GM18508 (cell line): Measurements from ENCODE around the gene BRD4.
A peak's percentile ranks its signal among the peaks of the same experiment; 100 is the strongest.
"Not testable (repeated sequence)": the region's sequence is repeated elsewhere in the genome, so short reads cannot be mapped to it uniquely, and the experiment has no call there.

Experiments used
- ATAC-seq: cut with Tn5 transposase; IDR thresholded peaks from one replicate; pipeline ENCODE4 v1.9.1; 2021; ENCODE audit warnings: moderate number of reproducible peaks; ENCODE audit not compliant: insufficient read depth, unreplicated experiment

BRD4 gene

DNA sequence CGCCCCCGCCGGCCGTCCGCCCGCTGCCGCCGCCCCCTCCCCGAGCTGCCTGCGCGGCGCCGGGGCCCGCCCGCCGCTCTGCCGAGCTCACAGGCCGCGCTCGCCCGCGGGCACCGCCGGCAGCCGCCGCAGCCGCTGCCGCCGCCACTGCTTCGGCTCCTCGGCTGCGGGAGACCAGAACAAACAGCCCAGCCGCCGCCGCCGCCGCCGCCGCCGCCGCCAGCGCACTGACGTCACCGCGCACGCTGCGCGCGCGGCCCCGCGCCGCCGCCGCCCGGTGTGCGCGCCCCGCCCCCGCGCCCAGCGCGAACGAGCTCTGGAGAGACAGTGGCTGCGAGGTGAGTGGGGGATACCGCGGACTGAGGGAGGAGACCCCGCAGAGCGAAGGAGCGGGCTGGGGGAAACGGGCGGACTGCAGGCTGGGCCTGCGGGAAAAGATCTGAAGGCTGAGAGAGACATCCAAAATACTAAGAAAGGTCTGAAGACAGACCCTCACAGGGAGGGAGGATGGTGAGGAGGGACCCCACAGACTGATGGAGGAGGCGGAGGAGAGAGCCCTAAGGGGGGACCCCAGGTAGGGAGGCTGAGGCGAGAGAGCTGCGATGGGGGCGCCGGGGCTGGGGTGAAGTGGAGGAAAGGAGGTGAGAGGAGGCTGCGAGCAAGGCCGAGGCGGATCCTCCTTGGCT lies at the start of gene BRD4:
BRD4 (minus strand) TSS at position 229 of the 686 bp plus-strand sequence. CDS start 59,440 bp downstream, outside the sequence.
- no peak for ATAC-seq

DNA sequence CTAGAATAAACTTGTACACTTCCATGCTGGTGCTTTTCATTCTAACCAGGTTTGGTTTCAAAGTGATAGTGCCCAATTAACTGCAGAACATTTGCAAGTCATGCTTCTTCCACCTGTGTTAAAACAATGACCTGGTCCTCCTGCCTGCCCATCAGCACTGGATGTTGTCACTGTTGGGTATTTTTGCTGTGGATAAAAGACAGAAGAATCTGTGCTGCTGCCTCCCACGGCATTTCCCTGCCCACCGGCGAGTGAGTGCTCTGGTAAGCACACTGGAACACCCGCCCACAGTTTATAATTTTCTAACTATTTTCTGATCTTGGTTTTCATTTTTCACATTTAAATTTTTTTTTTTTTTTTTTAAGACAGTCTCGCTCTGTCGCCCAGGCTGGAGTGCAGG lies 49.5 kb upstream of the BRD4 start:
- ATAC-seq: no peak

DNA sequence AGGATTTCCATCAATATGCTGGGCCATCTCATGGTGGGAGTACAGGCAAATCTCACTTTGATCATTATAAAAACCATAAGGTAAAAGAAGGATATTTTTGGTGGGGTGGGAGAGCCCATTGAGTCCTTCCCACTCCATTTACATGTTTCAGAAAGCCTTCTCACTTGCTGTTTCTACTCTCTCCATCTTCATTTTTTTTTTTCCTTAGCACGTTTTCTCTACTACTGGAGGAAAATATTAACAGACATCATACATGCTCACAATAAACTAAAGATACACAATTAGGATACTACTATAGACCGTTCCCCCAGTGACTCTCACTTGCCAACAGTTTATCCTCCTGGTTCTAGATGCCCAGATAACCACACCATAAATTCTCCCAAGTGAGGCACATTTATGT lies 49.1 kb upstream of the BRD4 start:
- no peak for ATAC-seq

DNA sequence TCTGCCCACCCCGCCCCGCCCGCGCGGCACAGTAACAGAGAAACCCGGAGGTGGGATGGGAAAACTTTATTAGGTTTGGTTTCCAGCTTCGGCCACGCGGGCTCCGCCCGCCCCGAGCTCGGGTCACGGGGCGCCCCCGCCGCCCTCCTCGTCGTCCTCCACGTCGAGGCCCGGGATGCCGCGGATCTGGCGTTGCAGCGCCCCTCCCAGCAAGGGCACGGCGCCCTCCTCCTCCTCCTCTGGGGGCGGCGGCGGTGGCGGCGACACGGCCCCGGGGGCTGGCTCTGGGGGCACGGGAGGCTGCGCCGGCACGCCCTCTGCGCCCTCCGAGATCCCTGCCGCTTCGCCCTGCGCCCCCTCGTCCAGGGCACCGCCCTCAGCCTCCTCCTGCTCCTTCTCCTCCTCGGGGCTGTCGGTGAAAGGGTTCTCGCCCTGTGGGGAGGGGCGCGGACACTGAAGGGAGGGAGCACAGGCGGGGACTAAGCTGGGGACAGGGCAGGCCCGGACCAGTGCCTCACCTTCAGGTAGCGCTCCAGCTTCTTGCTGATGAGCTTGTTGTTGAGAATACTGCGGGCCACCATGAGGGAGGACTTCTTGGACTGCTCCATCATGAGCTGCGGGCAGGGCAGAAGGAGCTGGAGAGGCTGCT lies 47.8 kb upstream of the BRD4 start:
- peak; percentile 13 for ATAC-seq

DNA sequence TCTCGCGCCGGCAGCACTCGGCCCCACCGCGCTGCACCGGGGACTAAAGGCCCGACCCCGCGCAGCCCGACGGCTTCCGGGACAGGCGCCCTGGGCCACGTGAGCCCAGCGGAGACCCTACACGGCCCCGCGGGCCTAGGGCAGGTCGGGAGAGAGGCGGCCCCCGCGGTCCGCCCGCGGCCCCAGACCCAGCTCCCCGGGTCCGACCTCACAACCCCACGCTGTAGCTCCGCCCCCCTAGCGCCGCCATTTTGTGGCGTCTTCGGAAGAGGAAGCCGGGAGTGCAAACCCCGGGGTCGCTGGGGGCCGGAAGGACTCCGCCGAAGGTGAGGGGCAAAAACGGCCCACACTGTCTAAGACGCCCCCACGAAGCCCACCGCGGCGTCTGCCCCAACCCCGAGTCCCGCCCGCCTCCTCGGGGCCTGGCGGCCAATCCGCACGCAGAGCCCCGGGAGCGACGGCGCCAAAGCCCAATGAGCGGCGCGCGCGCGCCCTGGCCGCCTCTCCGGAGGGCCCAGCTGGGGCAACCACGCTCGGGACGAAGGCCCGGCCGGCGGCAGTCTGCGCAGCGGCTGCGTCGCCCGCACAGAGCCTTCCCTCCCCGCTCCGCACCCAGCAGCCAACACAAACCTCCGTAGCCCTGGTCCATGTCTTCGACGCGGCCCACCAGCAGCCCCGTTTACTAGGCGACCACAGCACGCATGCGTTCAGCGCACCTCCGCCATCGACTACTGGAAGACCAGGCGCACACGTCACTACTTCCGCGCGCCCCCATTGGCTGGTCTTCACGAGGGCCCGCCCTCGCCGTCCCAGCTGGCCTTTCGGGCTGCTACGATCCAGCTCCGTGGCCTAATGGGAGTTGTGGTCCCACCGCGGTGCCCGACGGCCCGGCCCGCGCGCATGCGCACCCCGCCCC lies 47.0 kb upstream of the BRD4 start, which contains the start of gene AKAP8:
AKAP8 (minus strand) TSS at position 705 of the 916 bp plus-strand sequence; CDS start at position 649, 56 bp downstream.
- peak; percentile 53 for ATAC-seq

DNA sequence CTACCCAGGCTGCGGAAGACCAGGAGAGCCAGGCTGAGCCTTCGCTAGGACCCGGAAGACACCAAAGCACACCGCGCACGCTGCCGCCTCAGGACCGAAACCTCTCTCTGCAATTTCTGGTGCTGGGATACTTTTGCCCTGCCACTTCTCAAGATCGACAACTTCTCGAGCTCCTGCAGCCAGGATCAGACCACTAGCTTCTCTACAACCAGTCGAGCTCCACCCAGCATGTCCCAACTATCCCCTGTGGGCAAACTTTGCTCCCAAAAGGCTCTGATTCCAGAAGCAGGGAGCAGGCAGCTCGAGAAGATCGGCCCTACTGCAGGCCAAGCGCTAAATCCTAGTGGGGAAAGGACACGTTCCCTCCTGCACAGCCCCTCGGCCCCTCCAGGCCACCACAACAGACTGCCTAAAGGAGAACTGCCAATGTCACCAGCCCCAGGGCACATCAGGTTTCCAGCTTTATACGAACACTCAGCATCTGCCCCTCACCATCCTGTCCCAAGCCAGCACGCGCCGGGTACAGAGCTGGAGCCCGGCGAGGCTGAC lies 46.3 kb upstream of the BRD4 start:
- no peak for ATAC-seq

DNA sequence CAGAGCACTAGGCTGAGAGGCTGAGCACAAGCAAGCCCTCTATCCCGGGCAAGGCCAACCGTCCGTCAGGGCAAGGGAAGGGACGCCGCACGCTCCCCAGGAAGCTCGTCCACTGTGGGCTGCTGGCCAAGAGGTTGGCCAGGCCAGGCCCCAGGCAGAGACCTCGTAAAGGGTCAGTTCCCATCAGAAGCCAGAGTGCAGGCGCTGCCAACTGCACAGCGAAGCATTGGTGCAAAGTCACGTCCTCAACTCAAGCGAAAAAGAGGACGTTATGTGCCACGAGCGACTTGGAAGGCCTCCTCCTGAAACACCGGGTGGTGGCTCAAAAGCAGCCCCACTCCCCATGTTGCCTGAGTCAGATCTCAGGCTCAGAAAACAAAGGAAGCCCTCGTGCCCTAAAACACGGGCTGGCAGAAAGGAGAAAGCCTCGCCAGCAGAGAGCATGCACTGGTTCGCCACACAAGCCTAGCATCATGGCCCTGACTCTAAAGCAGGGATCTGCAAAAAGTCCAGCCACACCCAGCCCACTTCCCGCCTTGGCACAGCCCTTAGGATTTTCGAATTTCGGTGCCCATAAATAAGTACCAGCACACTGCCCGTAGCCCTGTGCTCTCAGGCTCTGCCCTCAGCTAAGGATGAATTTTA lies 42.6 kb upstream of the BRD4 start:
- no peak for ATAC-seq

DNA sequence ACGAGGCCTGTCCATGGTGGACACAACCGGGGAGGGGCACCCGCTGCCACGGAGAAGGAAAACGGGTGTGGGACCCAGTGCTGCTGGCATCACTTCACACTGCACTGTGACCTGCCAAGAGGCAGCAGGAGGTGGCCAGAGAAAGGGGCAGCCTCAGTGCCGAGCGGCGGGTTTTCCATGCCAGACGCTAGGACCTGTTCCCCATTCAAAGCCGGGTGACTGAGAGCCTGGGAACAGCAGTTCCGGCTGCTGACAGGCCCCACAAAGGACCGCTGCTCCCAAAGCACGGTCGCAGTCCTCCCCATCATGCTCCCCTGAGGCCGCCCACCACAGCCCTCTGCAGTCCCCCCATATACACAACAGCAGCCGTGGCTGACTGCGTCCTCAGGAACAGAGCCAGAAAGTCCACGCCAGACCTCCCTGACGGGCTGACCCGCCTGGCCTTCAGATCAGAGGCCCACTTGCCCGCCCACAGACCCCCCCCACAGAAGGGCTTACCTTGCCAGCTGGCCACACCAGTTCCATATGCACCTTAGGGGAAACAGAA lies 41.8 kb upstream of the BRD4 start:
- no peak for ATAC-seq

DNA sequence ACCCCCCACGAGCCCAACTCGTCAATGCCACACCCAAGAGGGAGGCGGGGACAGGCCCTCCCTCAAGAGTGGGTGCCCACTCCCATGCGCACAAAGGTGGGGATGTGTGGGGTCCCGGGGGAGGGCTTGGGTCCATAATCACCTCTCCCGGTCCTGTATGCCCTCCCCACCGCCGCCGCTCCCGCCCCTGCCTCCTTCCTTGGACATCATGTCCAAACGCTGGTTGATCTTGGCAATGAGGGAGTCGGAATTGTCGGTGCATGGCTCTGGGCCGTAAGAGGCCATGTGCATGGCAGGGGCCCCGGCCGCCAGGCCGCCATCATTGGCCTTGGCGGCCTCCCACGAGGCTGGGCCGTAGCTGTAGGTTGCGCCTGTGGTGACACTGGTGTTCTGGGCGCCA lies 41.3 kb upstream of the BRD4 start:
- no peak for ATAC-seq

DNA sequence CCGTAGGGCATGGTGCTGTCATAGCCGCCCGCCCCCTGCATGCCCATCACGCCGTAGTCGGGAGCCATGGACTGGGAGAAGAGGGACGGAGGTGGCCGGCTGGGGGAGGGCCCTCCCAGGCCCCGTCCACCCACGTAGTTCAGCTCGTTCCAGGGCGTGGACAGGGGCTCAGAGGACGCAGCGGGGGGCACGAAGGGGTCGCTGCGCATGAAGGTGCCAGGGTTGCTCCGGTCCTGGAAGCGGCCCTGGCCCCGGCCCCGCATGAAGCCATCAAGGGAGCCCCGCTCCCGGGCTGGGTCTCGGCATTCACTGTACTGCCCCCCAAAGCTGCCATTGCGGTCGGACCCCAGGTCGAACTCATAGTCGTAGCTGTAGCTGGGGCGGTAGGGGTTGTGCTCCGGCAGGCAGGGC lies 40.6 kb upstream of the BRD4 start:
- no peak for ATAC-seq

DNA sequence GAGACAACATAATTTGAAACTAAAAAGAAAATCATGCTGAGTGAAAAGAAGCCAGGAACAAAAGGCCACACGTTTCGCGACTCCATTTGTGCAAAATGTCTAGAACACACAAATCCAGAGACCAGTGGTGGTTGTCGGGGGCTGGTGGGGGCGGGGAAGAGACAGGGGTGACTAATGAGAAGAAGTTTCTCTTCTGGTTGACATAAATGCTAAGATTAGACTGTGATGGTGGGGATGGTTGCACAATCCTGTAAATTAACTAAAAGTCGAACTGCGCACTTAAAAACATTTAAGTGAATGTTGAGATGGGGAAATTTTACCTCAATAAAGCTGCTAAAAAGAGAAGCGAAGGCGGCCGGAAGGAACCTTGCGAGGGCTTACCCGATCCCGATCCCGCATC lies 40.1 kb upstream of the BRD4 start:
- no peak for ATAC-seq

DNA sequence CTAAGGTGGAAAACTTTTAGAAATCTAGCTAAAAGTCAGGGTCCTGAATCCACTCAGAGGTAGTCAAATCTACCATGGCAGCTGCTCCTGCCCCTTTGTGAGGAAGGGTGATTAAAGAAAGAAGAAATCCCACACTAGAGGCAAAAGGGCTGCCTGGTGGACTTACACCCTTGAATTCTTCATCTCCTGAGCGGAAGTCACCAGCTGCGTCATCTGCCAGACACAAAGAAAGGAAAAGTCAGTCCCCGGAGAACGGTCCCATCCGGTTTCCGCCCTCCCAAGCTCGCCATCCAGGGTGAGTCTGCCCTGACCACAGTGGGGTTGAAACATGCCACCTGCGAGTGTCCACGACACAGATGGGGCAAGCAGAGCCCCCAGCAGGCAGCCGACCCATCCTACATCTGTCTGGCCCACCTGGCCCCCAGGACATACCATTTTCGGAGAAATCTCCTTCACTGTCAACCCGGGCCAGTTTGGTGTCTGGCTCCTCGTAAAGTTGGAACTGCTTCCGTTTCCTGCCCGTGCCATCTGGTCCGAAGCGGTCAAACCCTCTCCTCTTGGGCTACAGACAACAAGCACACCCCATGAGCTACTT lies 39.5 kb upstream of the BRD4 start:
- ATAC-seq: no peak

DNA sequence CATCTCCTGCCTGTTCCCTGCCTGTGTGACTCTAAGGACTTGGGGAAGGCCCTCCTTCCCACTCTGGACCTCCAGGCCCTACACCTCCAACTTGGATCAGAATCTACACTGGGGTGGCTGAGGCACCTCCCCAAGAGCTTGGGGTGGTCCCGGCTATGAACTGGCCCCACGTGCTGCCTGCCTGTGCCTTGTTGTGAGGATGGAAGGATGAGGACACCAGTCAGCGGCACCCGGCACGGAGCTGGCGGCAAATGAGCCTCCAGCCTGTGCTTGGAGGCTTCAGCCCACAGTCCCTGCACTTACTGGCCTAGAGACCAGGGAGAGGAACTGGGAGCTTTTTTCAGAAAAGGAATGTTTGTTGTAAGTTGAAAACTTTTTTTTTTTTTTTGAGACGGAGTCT lies 38.8 kb upstream of the BRD4 start:
- no peak for ATAC-seq

DNA sequence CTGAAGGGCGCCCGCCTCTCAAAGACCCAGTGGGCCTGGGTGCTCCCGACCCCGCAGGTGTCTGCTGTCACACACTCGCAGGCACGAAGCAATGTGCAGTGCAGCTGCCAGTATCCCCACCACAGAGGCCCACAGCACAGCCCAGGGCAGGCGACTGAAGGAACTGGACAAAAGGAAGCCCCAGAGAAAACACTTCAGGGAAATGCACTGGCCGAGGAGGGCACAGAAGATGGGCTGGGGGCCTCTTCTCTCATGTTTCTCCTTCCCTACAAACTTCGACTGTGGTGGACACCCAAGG lies 37.2 kb upstream of the BRD4 start:
- ATAC-seq: no peak

DNA sequence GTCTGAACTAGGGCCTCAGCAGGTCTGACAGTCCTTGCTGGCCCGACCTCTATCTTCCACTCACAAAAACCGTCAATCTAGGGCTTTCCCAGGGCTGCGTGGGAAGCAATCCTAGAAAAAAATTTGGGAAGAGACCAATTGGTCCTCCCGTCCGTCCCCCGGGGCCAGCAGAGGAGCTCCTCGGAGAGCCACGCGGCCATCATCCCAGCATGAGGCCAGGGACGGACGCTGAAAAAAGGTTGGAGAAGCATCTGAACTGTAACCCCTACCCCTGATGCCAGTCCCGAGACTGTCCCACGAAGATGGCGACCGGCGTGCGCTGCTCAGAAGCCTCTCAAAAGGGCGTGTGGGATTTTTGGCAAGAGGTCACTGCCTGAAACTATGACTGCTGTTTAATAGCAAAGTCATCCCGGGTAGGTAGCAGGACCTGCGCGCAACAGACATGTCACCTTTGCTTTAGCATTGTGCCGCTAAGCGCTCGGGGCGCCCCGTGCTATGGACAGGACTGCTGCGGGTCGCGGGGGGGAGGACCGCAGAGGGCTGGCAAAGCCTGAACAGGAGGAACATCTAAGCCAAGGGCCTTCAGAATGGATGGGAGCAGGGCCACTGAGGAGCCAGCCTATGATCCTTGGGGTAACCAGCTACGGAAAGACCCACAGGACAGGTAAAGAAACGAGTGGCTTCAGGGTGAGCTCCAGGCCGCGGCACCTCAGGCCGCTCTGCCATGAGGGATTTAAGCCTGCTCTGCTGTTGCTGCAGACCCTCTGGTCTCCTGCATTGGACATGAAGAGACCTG lies 36.7 kb upstream of the BRD4 start:
- ATAC-seq: no peak

DNA sequence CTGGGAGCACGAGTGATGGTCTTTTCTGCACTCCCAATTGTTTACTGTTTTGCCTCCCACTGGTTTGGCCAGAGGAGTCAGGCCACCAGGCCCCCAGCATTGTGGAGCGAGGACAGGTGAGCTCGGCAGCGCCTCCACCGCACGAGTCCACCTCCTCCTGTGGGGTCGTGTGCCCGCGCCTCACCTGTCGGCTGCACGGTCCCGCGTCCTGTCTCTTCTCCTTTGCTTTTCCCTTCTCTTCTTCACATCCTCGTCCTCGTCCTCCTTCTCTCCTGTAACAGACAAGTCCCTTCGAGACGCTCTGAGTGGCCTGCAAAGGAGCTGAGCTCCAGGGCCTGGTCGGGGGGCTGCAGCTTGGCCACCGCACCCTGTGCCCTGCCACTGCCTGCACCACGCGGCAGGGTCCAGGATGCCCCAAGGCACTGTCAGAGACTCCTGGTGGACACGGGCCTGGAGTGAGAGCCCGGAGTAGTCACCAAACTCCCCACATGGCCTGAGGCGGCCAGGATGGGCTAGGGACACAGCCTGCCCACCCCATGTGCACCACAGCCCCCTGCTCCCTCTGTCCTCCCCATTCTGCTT lies 35.8 kb upstream of the BRD4 start:
- no peak for ATAC-seq

DNA sequence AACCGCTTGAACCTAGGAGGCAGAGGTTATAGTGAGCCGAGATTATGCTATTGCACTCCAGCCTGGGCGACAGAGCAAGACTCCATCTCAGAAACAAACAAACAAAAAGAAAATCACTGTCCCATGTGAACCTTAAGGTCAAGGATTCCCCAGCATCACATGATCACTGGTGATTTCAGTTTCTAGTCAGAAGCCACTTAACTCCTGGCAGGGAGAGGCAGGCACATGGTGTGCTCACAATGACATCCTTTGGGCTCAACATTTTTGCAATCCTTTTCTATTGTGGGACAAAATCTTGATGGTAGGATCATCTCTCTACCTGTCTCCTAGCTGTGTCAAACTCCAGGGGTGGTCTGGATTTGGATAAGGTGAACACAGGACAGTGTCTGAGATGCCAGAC lies 35.1 kb upstream of the BRD4 start:
- ATAC-seq: no peak

DNA sequence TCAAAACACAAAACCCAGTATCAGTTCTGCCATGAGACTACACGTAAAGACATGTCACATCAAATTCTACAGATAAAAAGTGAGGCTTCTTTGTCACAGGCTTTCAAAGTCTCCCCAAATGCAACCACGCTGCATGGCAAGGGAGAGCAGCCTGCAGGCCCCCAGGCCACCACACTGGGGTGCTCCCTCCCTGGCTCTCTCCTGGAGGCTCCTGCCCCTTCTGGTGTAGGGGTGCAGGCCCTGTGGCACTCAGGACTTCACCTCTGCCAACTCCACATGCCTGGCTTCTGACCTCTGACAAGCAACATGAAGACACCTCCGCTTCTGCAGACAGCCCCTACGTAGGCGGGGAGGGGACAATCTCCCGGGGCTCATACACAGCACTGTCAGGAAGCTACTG lies 32.9 kb upstream of the BRD4 start:
- ATAC-seq: no peak

DNA sequence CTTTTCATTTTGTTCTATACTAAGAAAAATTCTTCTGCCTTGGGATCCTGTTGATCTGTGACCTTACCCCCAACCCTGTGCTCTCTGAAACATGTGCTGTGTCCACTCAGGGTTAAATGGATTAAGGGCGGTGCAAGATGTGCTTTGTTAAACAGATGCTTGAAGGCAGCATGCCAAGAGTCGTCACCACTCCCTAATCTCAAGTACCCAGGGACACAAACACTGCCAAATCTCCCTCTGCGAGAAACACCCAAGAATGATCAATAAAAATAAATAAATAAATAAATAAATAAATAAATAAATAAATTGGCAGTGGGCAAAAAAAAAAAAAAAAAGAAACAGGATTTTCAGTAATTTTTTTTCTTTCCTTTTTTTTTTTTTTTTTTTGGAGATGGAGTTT lies 31.5 kb upstream of the BRD4 start:
- ATAC-seq: not testable (repeated sequence)
